Astrocyte (in vitro differentiated cells and primary cell): ENCODE results near the gene EPHB2. TPM values are rescaled to one million over a fixed set of nuclear protein-coding genes. Genes with fewer than 3 reads are reported as not detected.

ENCODE experiments used
- DNase-seq: peaks from one replicate; pipeline ENCODE4 v3.0.0-alpha.2; 2010; ENCODE audit warnings: low read depth
- FAIRE-seq: peaks from 2 replicates; lab custom pipeline; 2011; peaks lifted over from hg19 to GRCh38; lab: Jason Lieb, UNC
- H2AFZ ChIP-seq: 2 replicates; pipeline ENCODE4 v1.6.0; 2012; ENCODE audit warnings: low read depth, low read length, inconsistent platforms
- H3K27ac ChIP-seq: 2 replicates; pipeline ENCODE4 v1.5.1; 2011; ENCODE audit warnings: low read depth, low read length, inconsistent platforms
- H3K27me3 ChIP-seq: 2 replicates; pipeline ENCODE4 v1.6.0; 2011; ENCODE audit warnings: low read length, inconsistent platforms; ENCODE audit not compliant: insufficient read depth
- H3K36me3 ChIP-seq: 2 replicates; pipeline ENCODE4 v1.5.1; 2011; ENCODE audit warnings: low read length, inconsistent platforms; ENCODE audit not compliant: insufficient read depth
- H3K4me1 ChIP-seq: 2 replicates; pipeline ENCODE4 v1.5.1; 2011; ENCODE audit warnings: low read length, inconsistent platforms; ENCODE audit not compliant: insufficient read depth
- H3K4me2 ChIP-seq: 2 replicates; pipeline ENCODE4 v1.6.0; 2012; ENCODE audit warnings: low read length, inconsistent platforms
- H3K4me3 ChIP-seq: 2 replicates; pipeline ENCODE4 v1.5.1; 2011; ENCODE audit warnings: low read depth, mild to moderate bottlenecking, low read length, inconsistent platforms; ENCODE audit not compliant: insufficient read depth
- H3K79me2 ChIP-seq: 2 replicates; pipeline ENCODE4 v1.6.0; 2012; ENCODE audit warnings: mild to moderate bottlenecking, low read length, inconsistent platforms; ENCODE audit not compliant: insufficient read depth
- H3K9ac ChIP-seq: 2 replicates; pipeline ENCODE4 v1.6.0; 2012; ENCODE audit warnings: mild to moderate bottlenecking, low read length, inconsistent platforms
- H3K9me3 ChIP-seq: 2 replicates; pipeline ENCODE4 v1.5.1; 2012; ENCODE audit warnings: low read depth, mild to moderate bottlenecking, low read length, inconsistent platforms; ENCODE audit not compliant: insufficient read depth
- H4K20me1 ChIP-seq: 2 replicates; pipeline ENCODE4 v1.6.0; 2012; ENCODE audit warnings: low read length, inconsistent platforms; ENCODE audit not compliant: insufficient read depth
- H3K27ac Mint-ChIP-seq: one replicate; pipeline ENCODE4 v1.8.0; 2021; ENCODE audit warnings: mild to moderate bottlenecking, mixed read lengths; ENCODE audit not compliant: unreplicated experiment
- H3K27me3 Mint-ChIP-seq: one replicate; pipeline ENCODE4 v1.8.0; 2021; ENCODE audit warnings: low read depth, mixed read lengths; ENCODE audit not compliant: unreplicated experiment
- H3K36me3 Mint-ChIP-seq: one replicate; pipeline ENCODE4 v1.8.0; 2021; ENCODE audit warnings: low read depth, mixed read lengths; ENCODE audit not compliant: unreplicated experiment
- H3K4me1 Mint-ChIP-seq: one replicate; pipeline ENCODE4 v1.8.0; 2021; ENCODE audit warnings: low read depth, mixed read lengths; ENCODE audit not compliant: unreplicated experiment
- H3K4me3 Mint-ChIP-seq: one replicate; pipeline ENCODE4 v1.8.0; 2021; ENCODE audit warnings: mild to moderate bottlenecking, moderate library complexity, mixed read lengths; ENCODE audit not compliant: unreplicated experiment
- H3K9me3 Mint-ChIP-seq: one replicate; pipeline ENCODE4 v1.8.0; 2021; ENCODE audit warnings: mild to moderate bottlenecking, mixed read lengths; ENCODE audit not compliant: unreplicated experiment
- EZH2 ChIP-seq: IDR thresholded peaks from 2 replicates; pipeline ENCODE4 v1.6.1; 2012; ENCODE audit warnings: mild to moderate bottlenecking, low read length, inconsistent platforms; ENCODE audit not compliant: insufficient read depth
- total RNA-seq: library from RNA; stranded (reverse); gene quantifications from 2 replicates; pipeline ENCODE4 v1.2.1, GENCODE V29; 2021
- TF ChIP-seq, protein P1 (sequence below): IDR thresholded peaks from 2 replicates; pipeline ENCODE4 v1.5.1; 2011; ENCODE audit warnings: low read depth, mild to moderate bottlenecking, inconsistent platforms, low read length, moderate library complexity; ENCODE audit not compliant: insufficient read depth

Gene EPHB2
- total RNA-seq, 1 donor from 2014 or later: 8.4 TPM

DNA sequence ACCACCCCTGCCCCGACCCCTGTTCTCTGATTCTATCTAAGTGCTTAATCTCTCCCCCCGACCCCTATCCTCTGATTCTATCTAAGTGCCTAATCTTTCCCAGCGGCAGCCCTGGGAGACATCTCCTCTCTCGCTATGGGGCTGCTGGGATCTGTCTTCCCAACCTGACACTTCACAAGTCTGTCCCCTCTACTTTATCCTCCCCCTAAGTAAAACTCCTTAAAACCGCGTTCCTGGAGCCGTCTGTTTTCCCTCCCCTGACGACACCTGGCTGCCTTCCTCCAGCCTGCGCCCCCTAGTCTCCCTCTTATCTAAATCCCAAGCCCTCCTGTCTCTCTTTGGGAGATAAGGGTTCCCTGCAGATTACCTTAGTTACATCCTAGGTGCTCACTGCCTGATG is 30.5 kb downstream of the EPHB2 start:
- H4K20me1 ChIP-seq: peaks cover 2% of the 10 kb centered on the region

DNA sequence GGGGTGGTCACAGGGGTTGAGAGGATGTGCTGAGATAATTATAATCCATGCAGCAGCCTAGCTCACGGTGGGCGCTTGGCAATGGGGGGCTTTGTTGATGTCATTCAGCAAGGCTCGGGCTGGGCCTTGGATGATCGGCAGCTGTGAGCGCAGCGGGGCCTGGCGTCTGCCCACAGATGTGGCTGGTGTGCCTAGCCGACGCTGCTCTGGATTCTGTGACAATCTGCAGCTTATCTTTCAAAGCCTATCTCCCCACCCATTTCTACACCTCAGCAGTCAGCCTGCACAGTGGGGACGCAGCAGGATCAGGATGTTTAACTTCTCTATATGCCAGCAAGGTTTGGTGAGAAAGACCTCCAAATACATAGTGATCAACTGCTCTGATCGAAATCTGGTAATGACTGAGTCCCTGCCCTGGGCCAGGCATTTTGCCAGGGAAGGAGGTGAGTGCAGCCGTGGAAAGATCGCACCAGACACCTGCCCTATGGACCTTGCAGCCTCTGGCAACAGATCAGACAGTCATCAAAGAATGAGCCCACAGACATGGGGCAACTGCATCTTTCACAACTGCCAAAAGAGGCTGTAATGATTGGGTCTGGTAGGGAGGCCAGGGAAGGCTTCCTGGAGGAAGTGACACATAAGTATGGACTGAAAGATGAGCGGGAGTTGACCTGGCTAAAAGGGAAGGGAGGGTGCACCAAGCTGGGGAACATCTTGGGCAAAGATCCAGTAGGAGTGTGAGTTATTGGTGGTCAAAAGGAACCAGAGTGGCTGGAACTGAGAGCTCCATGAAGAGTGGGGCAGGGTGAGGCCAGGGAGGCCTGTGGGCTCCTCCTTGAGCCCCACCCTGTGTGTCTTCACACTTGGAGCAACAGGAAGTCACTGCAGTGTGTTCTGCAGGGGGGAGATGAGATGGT is 35.3 kb downstream of the EPHB2 start:
- Mint-ChIP-seq H3K27ac (no peak overlapping the region), H3K36me3 (no peaks in the 10 kb centered on the region), H3K27me3 (peaks cover 4% of the 10 kb centered on the region), H3K9me3 (no peaks in the 10 kb centered on the region), H3K4me1 (peaks cover 29% of the 10 kb centered on the region), H3K4me3 (no peak overlapping the region)
- peaks cover 62% of the 10 kb centered on the region for H3K4me1 ChIP-seq
- no peaks in the 10 kb centered on the region for H3K27me3 ChIP-seq
- peak overlapping the region; percentile 86 for H3K27ac ChIP-seq
- FAIRE-seq (peak; percentile 39), DNase-seq (peak; percentile 73)
- H3K79me2 ChIP-seq: peaks cover 56% of the 10 kb centered on the region
- peak overlapping the region; percentile 64 for H3K9ac ChIP-seq
- H3K4me3 ChIP-seq: no peak overlapping the region
- H3K36me3 ChIP-seq: no peaks in the 10 kb centered on the region
- TF ChIP-seq, protein P1, sequence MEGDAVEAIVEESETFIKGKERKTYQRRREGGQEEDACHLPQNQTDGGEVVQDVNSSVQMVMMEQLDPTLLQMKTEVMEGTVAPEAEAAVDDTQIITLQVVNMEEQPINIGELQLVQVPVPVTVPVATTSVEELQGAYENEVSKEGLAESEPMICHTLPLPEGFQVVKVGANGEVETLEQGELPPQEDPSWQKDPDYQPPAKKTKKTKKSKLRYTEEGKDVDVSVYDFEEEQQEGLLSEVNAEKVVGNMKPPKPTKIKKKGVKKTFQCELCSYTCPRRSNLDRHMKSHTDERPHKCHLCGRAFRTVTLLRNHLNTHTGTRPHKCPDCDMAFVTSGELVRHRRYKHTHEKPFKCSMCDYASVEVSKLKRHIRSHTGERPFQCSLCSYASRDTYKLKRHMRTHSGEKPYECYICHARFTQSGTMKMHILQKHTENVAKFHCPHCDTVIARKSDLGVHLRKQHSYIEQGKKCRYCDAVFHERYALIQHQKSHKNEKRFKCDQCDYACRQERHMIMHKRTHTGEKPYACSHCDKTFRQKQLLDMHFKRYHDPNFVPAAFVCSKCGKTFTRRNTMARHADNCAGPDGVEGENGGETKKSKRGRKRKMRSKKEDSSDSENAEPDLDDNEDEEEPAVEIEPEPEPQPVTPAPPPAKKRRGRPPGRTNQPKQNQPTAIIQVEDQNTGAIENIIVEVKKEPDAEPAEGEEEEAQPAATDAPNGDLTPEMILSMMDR: no peak
- TF ChIP-seq EZH2: no peak
- no peak overlapping the region for H2AFZ ChIP-seq
- no peaks in the 10 kb centered on the region for H4K20me1 ChIP-seq
- H3K4me2 ChIP-seq: peak overlapping the region; percentile 63
- no peaks in the 10 kb centered on the region for H3K9me3 ChIP-seq

More for the DNA sequence above, 30.5 kb downstream of the EPHB2 start:
- DNase-seq (no peak), FAIRE-seq (no peak)
- TF ChIP-seq EZH2: no peak
- TF ChIP-seq, protein P1: no peak
- Histone ChIP-seq H2AFZ (no peak overlapping the region), H3K9ac (peak overlapping the region; percentile 76), H3K4me2 (no peak overlapping the region), H3K9me3 (no peaks in the 10 kb centered on the region), H3K36me3 (no peaks in the 10 kb centered on the region), H3K4me1 (peaks cover 54% of the 10 kb centered on the region), H3K27ac (no peak overlapping the region), H3K27me3 (no peaks in the 10 kb centered on the region), H3K79me2 (peaks cover 79% of the 10 kb centered on the region), H3K4me3 (no peak overlapping the region)
- H3K4me1 Mint-ChIP-seq: peaks cover 25% of the 10 kb centered on the region
- no peaks in the 10 kb centered on the region for H3K36me3 Mint-ChIP-seq
- no peaks in the 10 kb centered on the region for H3K9me3 Mint-ChIP-seq
- peaks cover 8% of the 10 kb centered on the region for H3K27me3 Mint-ChIP-seq
- H3K27ac Mint-ChIP-seq: peak overlapping the region; percentile 66
- H3K4me3 Mint-ChIP-seq: no peak overlapping the region
